GM18520 (cell line): ENCODE measurements around the gene STOML1.
A peak's percentile ranks its signal among the peaks of the same experiment; 100 is the strongest.

ENCODE experiments used
- ATAC-seq: cut with Tn5 transposase; IDR thresholded peaks from one replicate; pipeline ENCODE4 v1.9.1; 2021; ENCODE audit not compliant: unreplicated experiment

The STOML1 gene

GRCh38 chr15:73991726-73992593 is at the start of gene STOML1:
Gene STOML1, minus strand, starts transcription at chr15:73992295. Its CDS starts 72 bp downstream, at chr15:73992223.
- ATAC-seq: peak; percentile 71

GRCh38 chr15:74041311-74041756 is 49.2 kb upstream of the STOML1 start:
- ATAC-seq: no peak

GRCh38 chr15:74040109-74040850 is 48.2 kb upstream of the STOML1 start:
- no peak for ATAC-seq

- ATAC-seq: no peak
Observed at GRCh38 chr15:74039656-74040010, 47.5 kb upstream of the STOML1 start.

GRCh38 chr15:74038707-74039655 is 46.9 kb upstream of the STOML1 start:
- no peak for ATAC-seq

GRCh38 chr15:74037171-74038117 is 45.3 kb upstream of the STOML1 start:
- ATAC-seq: no peak

GRCh38 chr15:74036271-74037170 is 44.4 kb upstream of the STOML1 start:
- ATAC-seq: no peak

GRCh38 chr15:74035121-74036017 is 43.3 kb upstream of the STOML1 start:
- ATAC-seq: no peak

GRCh38 chr15:74034206-74034755 is 42.2 kb upstream of the STOML1 start:
- ATAC-seq: no peak

- no peak for ATAC-seq
Observed at GRCh38 chr15:74032606-74033561, 40.8 kb upstream of the STOML1 start.

GRCh38 chr15:74032046-74032445 is 40.0 kb upstream of the STOML1 start:
- ATAC-seq: no peak

GRCh38 chr15:74028646-74029045 is 36.6 kb upstream of the STOML1 start:
- no peak for ATAC-seq

GRCh38 chr15:74027688-74028087 is 35.6 kb upstream of the STOML1 start:
- no peak for ATAC-seq

GRCh38 chr15:74025436-74025835 is 33.3 kb upstream of the STOML1 start:
- ATAC-seq: no peak

GRCh38 chr15:74024687-74025086 is 32.6 kb upstream of the STOML1 start:
- ATAC-seq: no peak

- ATAC-seq: no peak
Observed at GRCh38 chr15:74022706-74023470, 30.8 kb upstream of the STOML1 start.
